Measurements from ENCODE around the gene OR6S1.

Gene OR6S1, protein sequence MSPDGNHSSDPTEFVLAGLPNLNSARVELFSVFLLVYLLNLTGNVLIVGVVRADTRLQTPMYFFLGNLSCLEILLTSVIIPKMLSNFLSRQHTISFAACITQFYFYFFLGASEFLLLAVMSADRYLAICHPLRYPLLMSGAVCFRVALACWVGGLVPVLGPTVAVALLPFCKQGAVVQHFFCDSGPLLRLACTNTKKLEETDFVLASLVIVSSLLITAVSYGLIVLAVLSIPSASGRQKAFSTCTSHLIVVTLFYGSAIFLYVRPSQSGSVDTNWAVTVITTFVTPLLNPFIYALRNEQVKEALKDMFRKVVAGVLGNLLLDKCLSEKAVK

DNA sequence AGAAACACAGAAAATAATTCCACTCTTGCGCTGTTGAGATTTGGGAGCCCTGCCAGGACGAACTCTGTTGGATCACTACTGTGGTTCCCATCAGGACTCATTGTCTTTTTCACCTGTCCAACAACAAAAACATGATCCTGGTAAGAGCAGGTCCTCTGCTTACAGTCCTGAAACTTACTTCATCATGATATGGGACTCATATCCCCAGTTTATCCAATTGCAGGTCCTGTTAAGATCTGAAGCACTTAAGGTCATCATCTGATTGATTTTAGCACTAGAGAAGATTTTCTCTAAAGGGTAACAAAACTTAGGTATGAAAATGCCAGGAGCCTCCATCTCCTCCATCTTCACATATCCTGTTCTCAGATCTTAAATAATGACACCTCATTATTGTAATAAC lies at the start of gene OR6S1:
Gene OR6S1, minus strand, starts transcription at position 101 of the 400 bp plus-strand sequence. Its CDS starts 0 bp downstream, at position 101.
- H3K4me3 Mint-ChIP-seq: no peak within 1 kb of the TSS
- H3K4me1 Mint-ChIP-seq: no peaks in the 10 kb centered on the region
- H3K27ac Mint-ChIP-seq: no peak within 1 kb of the TSS
- no peaks in the 10 kb centered on the region for H3K36me3 Mint-ChIP-seq
- DNase-seq (ENCODE audit: low spot score in 2 of 2) (no peak), ATAC-seq (ENCODE audit: low read depth) (no peak)
- peaks cover 8% of the 10 kb centered on the region for H3K27me3 Mint-ChIP-seq
- H3K9me3 Mint-ChIP-seq: no peaks in the 10 kb centered on the region

- H3K36me3 Mint-ChIP-seq: no peaks in the 10 kb centered on the region
- H3K27me3 Mint-ChIP-seq: no peaks in the 10 kb centered on the region
- H3K9me3 Mint-ChIP-seq: no peaks in the 10 kb centered on the region
- H3K27ac Mint-ChIP-seq: no peak overlapping the region
- peaks cover 7% of the 10 kb centered on the region for H3K4me1 Mint-ChIP-seq
- no peak overlapping the region for H3K4me3 Mint-ChIP-seq
- DNase-seq (ENCODE audit: low spot score in 2 of 2): peak; percentile 40 to 56
- ATAC-seq (ENCODE audit: low read depth): peak; percentile 94
Measured at GRCh38 chr14:20690848-20691640, 49.6 kb upstream of the OR6S1 start.

GRCh38 chr14:20688167-20688839 lies 46.8 kb upstream of the OR6S1 start, which contains the start of gene ANG:
ANG (plus strand) TSS chr14:20688764; CDS start chr14:20693565, 4,801 bp downstream.
- Mint-ChIP-seq H3K27me3 (no peaks in the 10 kb centered on the region), H3K36me3 (no peaks in the 10 kb centered on the region), H3K4me3 (no peak within 1 kb of the TSS), H3K27ac (no peak within 1 kb of the TSS), H3K9me3 (no peaks in the 10 kb centered on the region), H3K4me1 (peaks cover 11% of the 10 kb centered on the region)
- no peak for ATAC-seq (ENCODE audit: low read depth)
- DNase-seq (ENCODE audit: low spot score in 2 of 2): no peak

DNA sequence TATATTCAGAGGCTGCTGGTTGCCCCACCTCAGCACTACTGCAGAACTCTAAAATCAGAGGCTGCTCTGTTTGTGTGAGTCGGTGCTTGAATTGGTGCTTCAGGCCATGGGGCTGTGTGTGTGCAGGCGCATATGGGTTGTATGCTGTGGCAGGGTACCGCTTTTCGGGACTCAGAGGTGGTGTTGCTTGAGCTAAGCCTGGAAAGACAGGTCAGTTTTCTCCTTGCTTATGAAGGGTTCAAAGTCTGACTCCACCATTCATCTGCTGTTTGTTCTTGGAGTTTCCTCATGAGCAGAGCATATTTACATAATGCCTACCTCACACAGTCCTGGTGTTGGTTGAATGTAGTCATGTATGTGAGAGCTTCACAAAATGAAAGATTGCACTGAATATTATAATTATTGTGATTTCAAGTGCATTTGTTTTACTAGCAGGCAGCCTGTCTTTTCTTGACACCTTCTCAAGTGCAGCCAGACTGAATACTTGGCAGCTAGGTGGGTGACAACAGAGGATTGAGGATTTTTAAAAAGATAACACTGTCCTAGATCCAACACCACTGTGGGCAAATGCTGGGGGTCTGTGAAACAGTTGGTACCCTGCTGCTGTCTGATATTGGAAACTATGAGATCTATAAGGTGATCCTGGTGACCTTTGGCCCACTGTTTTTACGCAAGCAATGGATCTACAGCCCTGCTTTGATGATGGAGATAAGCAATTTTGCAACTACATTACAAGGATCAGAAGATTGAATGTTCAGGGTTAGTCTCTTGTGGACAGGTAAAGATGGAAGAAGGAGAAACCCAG lies 46.1 kb upstream of the OR6S1 start:
- no peaks in the 10 kb centered on the region for H3K27me3 Mint-ChIP-seq
- no peak overlapping the region for H3K27ac Mint-ChIP-seq
- H3K9me3 Mint-ChIP-seq: no peaks in the 10 kb centered on the region
- DNase-seq (ENCODE audit: low spot score in 2 of 2) (no peak), ATAC-seq (ENCODE audit: low read depth) (no peak)
- H3K4me1 Mint-ChIP-seq: peaks cover 11% of the 10 kb centered on the region
- H3K36me3 Mint-ChIP-seq: no peaks in the 10 kb centered on the region
- no peak overlapping the region for H3K4me3 Mint-ChIP-seq

DNA sequence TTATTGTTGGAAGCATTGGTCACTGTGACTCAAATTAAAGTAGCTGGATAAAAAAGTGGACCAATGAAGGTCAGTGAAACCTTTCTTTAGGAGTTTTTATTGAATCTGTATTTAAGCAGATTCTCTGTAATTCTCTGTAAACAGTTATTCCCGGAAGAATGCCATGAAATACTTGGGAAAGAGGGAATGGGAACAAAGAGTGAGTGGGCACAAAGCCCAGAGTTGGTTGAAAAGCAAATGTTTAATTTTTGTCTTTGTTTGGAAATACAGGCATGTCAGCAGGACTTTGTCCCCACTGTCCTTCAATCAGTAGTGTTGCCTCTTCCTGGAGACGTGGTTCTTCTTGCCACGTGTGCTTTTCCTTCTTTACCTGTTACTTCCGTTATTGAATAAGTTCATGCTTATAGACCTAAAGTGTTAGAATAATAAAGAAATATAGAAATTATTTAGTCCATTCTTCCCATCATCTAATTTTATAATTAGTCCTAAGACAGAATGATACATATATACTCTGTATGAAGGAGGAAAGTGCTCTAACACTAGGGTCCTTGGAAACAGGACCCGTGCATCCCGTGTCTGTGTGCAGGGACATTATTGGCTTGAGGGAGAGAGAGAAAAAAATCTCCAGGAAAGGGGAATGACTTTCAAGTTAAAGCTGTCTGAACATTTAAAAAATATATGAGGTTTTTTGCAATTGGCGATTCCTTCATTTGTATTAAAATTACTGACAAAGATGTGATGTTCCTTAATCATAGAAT lies 45.1 kb upstream of the OR6S1 start:
- DNase-seq (ENCODE audit: low spot score in 2 of 2): no peak
- H3K36me3 Mint-ChIP-seq: no peaks in the 10 kb centered on the region
- peaks cover 15% of the 10 kb centered on the region for H3K4me1 Mint-ChIP-seq
- no peak overlapping the region for H3K27ac Mint-ChIP-seq
- no peaks in the 10 kb centered on the region for H3K27me3 Mint-ChIP-seq
- H3K9me3 Mint-ChIP-seq: no peaks in the 10 kb centered on the region
- ATAC-seq (ENCODE audit: low read depth): no peak
- H3K4me3 Mint-ChIP-seq: no peak overlapping the region

GRCh38 chr14:20684662-20685456 lies 43.4 kb upstream of the OR6S1 start:
- peaks cover 26% of the 10 kb centered on the region for H3K4me1 Mint-ChIP-seq
- no peaks in the 10 kb centered on the region for H3K9me3 Mint-ChIP-seq
- ATAC-seq (ENCODE audit: low read depth) (no peak), DNase-seq (ENCODE audit: low spot score in 2 of 2) (no peak)
- H3K27ac Mint-ChIP-seq: no peak overlapping the region
- no peaks in the 10 kb centered on the region for H3K36me3 Mint-ChIP-seq
- H3K4me3 Mint-ChIP-seq: no peak overlapping the region
- no peaks in the 10 kb centered on the region for H3K27me3 Mint-ChIP-seq

- DNase-seq (ENCODE audit: low spot score in 2 of 2) (peak; percentile 80 to 82), ATAC-seq (ENCODE audit: low read depth) (peak; percentile 34)
- Mint-ChIP-seq H3K4me3 (no peak within 1 kb of the TSS), H3K9me3 (no peaks in the 10 kb centered on the region), H3K4me1 (peaks cover 26% of the 10 kb centered on the region), H3K27me3 (no peaks in the 10 kb centered on the region), H3K36me3 (no peaks in the 10 kb centered on the region), H3K27ac (no peak within 1 kb of the TSS)
Measured at GRCh38 chr14:20683891-20684661, 42.6 kb upstream of the OR6S1 start, which contains the start of gene RNASE4. RNASE4 (plus strand) TSS chr14:20684560; CDS start chr14:20699372, 14,812 bp downstream.

DNA sequence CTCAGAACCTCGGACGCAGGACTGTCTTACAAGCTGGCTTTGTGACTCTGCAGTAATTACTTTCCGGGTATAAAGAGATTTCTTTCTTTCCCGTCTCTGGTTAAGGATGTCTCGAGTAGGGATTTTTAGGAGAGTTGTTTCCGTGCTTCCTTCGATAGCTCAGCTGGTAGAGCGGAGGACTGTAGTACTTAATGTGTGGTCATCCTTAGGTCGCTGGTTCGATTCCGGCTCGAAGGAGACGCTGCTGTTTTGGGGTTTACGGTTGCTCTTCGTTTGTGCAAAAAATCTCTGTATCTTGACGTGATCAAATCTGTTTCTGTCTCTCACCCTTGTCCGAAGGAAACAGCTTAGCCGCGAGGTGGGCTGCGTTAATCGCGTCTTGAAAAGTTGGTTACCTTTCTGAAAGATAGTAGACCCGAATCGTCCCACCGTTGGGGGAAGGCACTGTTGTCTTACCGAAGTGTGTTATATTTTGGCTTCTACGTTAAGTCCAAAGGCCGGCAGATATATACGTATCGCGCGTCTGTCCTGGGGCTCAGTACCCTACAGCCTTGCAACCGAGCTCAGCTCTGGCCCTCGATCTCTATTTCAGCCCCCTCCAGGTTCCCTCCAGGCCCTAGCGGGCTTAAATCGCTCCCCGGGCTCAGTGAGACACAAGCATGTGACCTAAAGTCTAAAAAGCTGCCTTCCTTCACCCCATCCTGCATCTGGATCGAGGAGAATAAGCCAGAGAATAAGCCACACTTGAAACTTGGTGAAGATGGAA lies 41.8 kb upstream of the OR6S1 start:
- ATAC-seq (ENCODE audit: low read depth) (peak; percentile 37), DNase-seq (ENCODE audit: low spot score in 2 of 2) (peak; percentile 63 to 68)
- Mint-ChIP-seq H3K27ac (no peak overlapping the region), H3K4me1 (peaks cover 26% of the 10 kb centered on the region), H3K36me3 (no peaks in the 10 kb centered on the region), H3K9me3 (no peaks in the 10 kb centered on the region), H3K27me3 (no peaks in the 10 kb centered on the region), H3K4me3 (no peak overlapping the region)

DNA sequence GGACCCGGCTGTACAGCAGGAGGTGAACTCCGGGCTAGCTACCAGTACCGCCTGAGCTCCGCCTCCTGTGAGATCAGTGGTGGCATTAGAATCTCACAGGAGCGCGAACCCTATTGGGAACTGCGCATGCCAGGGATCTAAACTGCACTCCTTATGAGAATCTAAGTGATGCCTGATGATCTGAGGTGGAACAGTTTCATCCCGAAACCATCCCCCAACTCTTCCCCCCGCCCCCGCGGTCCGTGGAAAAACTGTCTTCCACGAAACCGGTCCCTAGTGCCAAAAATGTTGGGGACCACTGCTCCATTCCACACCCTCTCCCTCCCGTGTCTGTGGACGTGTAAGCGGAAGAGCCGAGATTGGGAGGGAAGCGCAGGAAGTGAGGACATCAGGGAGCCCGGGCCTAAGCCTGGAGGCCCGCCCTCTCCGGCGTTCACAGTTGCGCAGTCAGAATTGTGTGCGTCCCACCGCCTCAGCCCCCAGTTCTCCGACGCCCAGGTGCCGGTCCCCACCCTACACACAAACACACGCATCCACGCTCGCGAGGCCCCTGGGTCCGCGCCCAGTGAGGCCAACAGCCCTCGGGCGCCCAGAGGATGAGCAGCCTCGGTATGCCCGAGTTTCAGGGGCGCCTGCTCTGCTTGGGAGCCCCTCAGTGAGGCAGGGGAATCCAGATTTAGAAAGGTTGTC lies 41.1 kb upstream of the OR6S1 start:
- H3K9me3 Mint-ChIP-seq: no peaks in the 10 kb centered on the region
- peaks cover 26% of the 10 kb centered on the region for H3K4me1 Mint-ChIP-seq
- peak; percentile 43 to 56 for DNase-seq (ENCODE audit: low spot score in 2 of 2)
- no peaks in the 10 kb centered on the region for H3K27me3 Mint-ChIP-seq
- no peak overlapping the region for H3K4me3 Mint-ChIP-seq
- ATAC-seq (ENCODE audit: low read depth): peak; percentile 31
- no peaks in the 10 kb centered on the region for H3K36me3 Mint-ChIP-seq
- H3K27ac Mint-ChIP-seq: no peak overlapping the region

GRCh38 chr14:20682127-20682434 lies 40.6 kb upstream of the OR6S1 start:
- no peaks in the 10 kb centered on the region for H3K36me3 Mint-ChIP-seq
- DNase-seq (ENCODE audit: low spot score in 2 of 2) (no peak), ATAC-seq (ENCODE audit: low read depth) (no peak)
- peaks cover 24% of the 10 kb centered on the region for H3K4me1 Mint-ChIP-seq
- H3K27me3 Mint-ChIP-seq: no peaks in the 10 kb centered on the region
- H3K4me3 Mint-ChIP-seq: no peak overlapping the region
- H3K9me3 Mint-ChIP-seq: no peaks in the 10 kb centered on the region
- H3K27ac Mint-ChIP-seq: no peak overlapping the region

Data from memory B cell (primary cell).